Tibial artery (tissue), 4 donors: ENCODE results near the gene SYK.
A peak's percentile ranks its signal among the peaks of the same experiment; 100 is the strongest.

Source experiments
- DNase-seq, 2 donors: peaks; one replicate each; pipeline ENCODE4 v3.0.0-alpha.2; 2019
- H3K27ac ChIP-seq, 2 donors: fragments of 200-600 bp; sonication (generic) in 1 of 2; 1 replicate in 1 of 2; 2 replicates in 1 of 2; pipeline ENCODE4 v1.5.1; 2018 to 2019; ENCODE audit warnings: mild to moderate bottlenecking in 1 of 2
- H3K27me3 ChIP-seq, 2 donors: fragments of 200-600 bp; sonication (generic) in 1 of 2; one replicate each; pipeline versions ENCODE4 v1.5.1 to v1.6.0; 2016 to 2019
- H3K36me3 ChIP-seq, 3 donors: fragments of 200-600 bp; sonication (generic) in 2 of 3; one replicate each; pipeline ENCODE4 v1.5.1; 2016 to 2019; ENCODE audit warnings: mild to moderate bottlenecking in 2 of 3
- H3K4me1 ChIP-seq, 4 donors: fragments of 200-600 bp; sonication (generic) in 2 of 4; 1 replicate in 3 of 4; 2 replicates in 1 of 4; pipeline ENCODE4 v1.5.1; 2016 to 2019
- H3K4me3 ChIP-seq, 2 donors: fragments of 200-600 bp; sonication (generic) in 1 of 2; 1 replicate in 1 of 2; 2 replicates in 1 of 2; pipeline ENCODE4 v1.5.1; 2018 to 2019; ENCODE audit warnings: mild to moderate bottlenecking in 2 of 2
- H3K9me3 ChIP-seq, 3 donors: fragments of 200-600 bp; sonication (generic) in 1 of 3; one replicate each; pipeline ENCODE4 v1.5.1; 2016 to 2019
- CTCF ChIP-seq, 2 experiments: fragments of 200-600 bp in 1 of 2; fragments of 450-650 bp in 1 of 2; IDR thresholded peaks; one replicate each; pipeline ENCODE4 v1.5.1; 2017 to 2019; ENCODE audit warnings: antibody characterized with exemption in 2 of 2, mild to moderate bottlenecking in 1 of 2, moderate library complexity in 1 of 2
- intact Hi-C: fragments of 100-400 bp; cut with DNase I; formaldehyde crosslinking; loops from one replicate; pipeline ENCODE4 v1.15.0; 2023; ENCODE audit warnings: low total_unique reads

SYK gene

GRCh38 chr9:90909225-90909624, 107.6 kb downstream of the SYK start:
- Histone ChIP-seq H3K27ac (no peak overlapping the region), H3K9me3 (no peaks in the 10 kb centered on the region), H3K4me1 (no peaks in the 10 kb centered on the region), H3K36me3 (no peaks in the 10 kb centered on the region), H3K4me3 (no peak overlapping the region), H3K27me3 (peaks cover 0 to 16% of the 10 kb centered on the region in 2 donors)
- intact Hi-C loops = no loop called here
- no peak for DNase-seq
- no peak for TF ChIP-seq CTCF (IDR thresholded peaks at IDR 0.05)

- intact Hi-C loops = loop anchor here (10.0 kb wide), 1 partner anchor 775 kb away; no protein-coding TSS in a partner anchor
- no peak overlapping the region for H3K4me3 ChIP-seq
- H3K4me1 ChIP-seq = no peaks in the 10 kb centered on the region
- peaks cover 0 to 20% of the 10 kb centered on the region in 2 donors for H3K27me3 ChIP-seq
- H3K9me3 ChIP-seq = no peaks in the 10 kb centered on the region
- H3K27ac ChIP-seq = no peak overlapping the region
- no peak for TF ChIP-seq CTCF (IDR thresholded peaks at IDR 0.05)
- H3K36me3 ChIP-seq = no peaks in the 10 kb centered on the region
- no peak for DNase-seq
These were observed 108.2 kb downstream of the SYK start for GRCh38 chr9:90909747-90910283.

- H3K4me3 ChIP-seq = no peak overlapping the region
- no peaks in the 10 kb centered on the region for H3K9me3 ChIP-seq
- intact Hi-C loops = loop anchor here (2.0 to 10.0 kb wide), 2 partner anchors 519 to 771 kb away; no protein-coding TSS in a partner anchor
- H3K27me3 ChIP-seq = peaks cover 0 to 14% of the 10 kb centered on the region in 2 donors
- no peak overlapping the region for H3K27ac ChIP-seq
- H3K4me1 ChIP-seq = peaks cover 0 to 5% (median 4%) of the 10 kb centered on the region in 4 donors
- TF ChIP-seq CTCF (IDR thresholded peaks at IDR 0.05) = no peak
- DNase-seq = no peak
- no peaks in the 10 kb centered on the region for H3K36me3 ChIP-seq
These were observed 112.6 kb downstream of the SYK start for GRCh38 chr9:90914196-90914595.

- peak; percentile 93 to 95 for TF ChIP-seq CTCF (IDR thresholded peaks at IDR 0.05)
- peaks cover 0 to 13% (median 12%) of the 10 kb centered on the region in 4 donors for H3K4me1 ChIP-seq
- H3K4me3 ChIP-seq = no peak overlapping the region
- peaks cover 0 to 14% of the 10 kb centered on the region in 2 donors for H3K27me3 ChIP-seq
- no peak overlapping the region for H3K27ac ChIP-seq
- intact Hi-C loops = loop anchor here (2.0 to 10.0 kb wide), 3 partner anchors 518 to 817 kb away; no protein-coding TSS in a partner anchor
- no peaks in the 10 kb centered on the region for H3K9me3 ChIP-seq
- no peaks in the 10 kb centered on the region for H3K36me3 ChIP-seq
- peak; percentile 56 to 75 for DNase-seq
These were observed 113.4 kb downstream of the SYK start for GRCh38 chr9:90914868-90915483.

GRCh38 chr9:90915693-90916092, 114.1 kb downstream of the SYK start:
- intact Hi-C loops = loop anchor here (2.0 to 10.0 kb wide), 3 partner anchors 517 to 817 kb away; no protein-coding TSS in a partner anchor
- H3K9me3 ChIP-seq = no peaks in the 10 kb centered on the region
- no peak overlapping the region for H3K27ac ChIP-seq
- DNase-seq = no peak
- no peaks in the 10 kb centered on the region for H3K36me3 ChIP-seq
- TF ChIP-seq CTCF (IDR thresholded peaks at IDR 0.05) = no peak
- peaks cover 0 to 14% of the 10 kb centered on the region in 2 donors for H3K27me3 ChIP-seq
- no peak overlapping the region for H3K4me3 ChIP-seq
- peaks cover 0 to 20% (median 19%) of the 10 kb centered on the region in 4 donors for H3K4me1 ChIP-seq
